ENCODE data around the gene ARHGEF38.

DNA sequence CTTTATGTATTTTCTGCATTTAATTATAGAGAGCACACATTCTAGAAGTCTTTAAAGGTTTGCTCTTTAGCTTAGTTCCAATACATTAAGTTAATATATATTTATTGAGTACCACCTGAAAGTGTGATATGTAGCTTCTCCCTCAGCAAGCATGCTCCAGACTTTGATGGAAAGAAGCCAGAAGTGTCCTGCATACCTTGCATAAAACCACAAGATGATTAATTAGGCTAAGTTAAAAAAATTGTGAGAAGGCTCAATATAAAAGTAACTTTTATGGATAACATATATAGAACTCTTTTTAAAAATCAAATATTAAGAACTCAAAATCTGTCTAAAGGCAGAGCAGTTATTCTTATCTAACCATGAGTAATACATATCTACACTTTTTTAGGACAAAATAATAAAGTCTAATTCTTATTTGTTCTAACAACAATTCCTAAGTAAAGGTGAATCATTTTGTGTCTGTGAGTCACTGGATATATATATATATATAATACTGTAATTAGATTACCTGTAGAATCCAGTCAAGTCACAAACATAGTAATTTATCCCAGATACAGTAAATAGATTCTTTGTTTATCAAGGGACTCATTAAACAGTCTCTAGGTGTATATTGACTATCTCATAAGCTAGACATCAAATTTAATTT lies 104.8 kb downstream of the ARHGEF38 start:
- TF ChIP-seq GATA3 (IDR thresholded peaks at IDR 0.05; ENCODE audit: low read depth, low read length) (no peak), GATA2 (IDR thresholded peaks at IDR 0.05; ENCODE audit: low read depth, low read length) (no peak)

All from SH-SY5Y (cell line).